ENCODE measurements around the gene MON1A. TPM values are rescaled to one million over a fixed set of nuclear protein-coding genes. Genes with fewer than 3 reads are reported as not detected.

Gene MON1A
- 4.6 and 6.7 TPM in 2 replicates for polyA plus RNA-seq

GRCh38 chr3:49929291-49930167, at the start of gene MON1A:
Gene MON1A (minus strand): TSS chr3:49929811. CDS start chr3:49913346, 16,465 bp downstream.

GRCh38 chr3:49939858-49940666, 10.5 kb upstream of the MON1A start, which contains the start of gene RBM6:
Gene RBM6 (plus strand): TSS chr3:49940150. CDS start chr3:49962642, 22,492 bp downstream.

DNA sequence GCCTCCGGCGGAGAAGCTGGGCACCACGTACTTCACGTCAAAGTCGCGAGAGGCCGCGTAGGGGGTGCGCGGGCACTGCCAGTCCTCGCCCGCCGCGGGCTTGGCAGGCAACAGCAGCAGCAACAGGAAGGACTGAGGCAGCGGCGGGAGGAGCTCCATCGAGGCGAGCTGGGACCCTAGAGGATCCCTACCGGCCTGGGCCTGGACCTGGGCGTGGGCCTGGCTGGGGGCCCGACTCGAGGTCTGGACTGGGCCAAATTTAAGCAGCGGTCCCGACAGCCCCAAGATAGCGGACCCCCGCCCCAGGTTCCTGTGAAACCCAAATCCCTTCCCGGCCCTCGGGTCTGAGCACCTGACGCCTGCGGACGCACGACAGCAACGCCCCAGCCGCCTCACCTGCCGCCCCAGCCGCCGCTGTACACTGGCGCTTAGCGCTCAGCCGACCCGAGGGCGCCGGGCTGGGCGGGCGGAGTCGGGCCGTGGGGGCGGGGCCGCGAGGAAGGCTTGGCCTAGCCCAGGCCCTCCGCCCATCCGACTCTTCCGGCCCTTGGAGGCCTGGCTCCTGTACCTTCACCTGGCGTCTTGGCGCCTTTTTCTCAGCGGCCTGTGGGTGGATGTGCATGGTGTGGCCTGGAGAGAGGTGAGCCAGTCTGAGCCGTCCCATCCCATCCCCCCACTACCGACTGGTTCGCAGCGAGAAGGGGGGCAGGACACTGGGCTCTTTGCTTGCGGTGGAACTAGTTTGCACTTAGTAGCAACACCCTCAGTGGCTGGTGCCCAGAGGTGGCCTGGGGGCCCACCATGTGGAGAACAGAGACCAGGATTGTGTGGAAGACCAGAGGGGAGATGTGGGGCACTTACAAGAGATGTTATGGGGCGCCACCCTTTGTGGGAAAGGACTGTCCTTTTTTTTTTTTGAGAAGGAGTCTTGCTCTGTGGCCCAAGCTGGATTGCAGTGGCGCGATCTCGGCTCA, 25.9 kb downstream of the MON1A start, which contains the start of gene MST1R:
Gene MST1R, minus strand, starts transcription at position 423 of the 974 bp plus-strand sequence. Its CDS starts 264 bp downstream, at position 159.

GRCh38 chr3:49869525-49870126, 60.0 kb downstream of the MON1A start, which contains the start of gene CAMKV:
Gene CAMKV (minus strand): TSS chr3:49869906. CDS start chr3:49862388, 7,518 bp downstream.

Other genes with a start within 250 kb of the MON1A start
- gene MST1, start 240.3 kb downstream of the MON1A start, polyA plus RNA-seq, result 0.52 and 1.3 TPM in 2 replicates
- gene RNF123, start 240.3 kb downstream of the MON1A start, polyA plus RNA-seq, result 23.9 and 24.0 TPM in 2 replicates
- not detected in 2 replicates for gene AMIGO3, start 210.1 kb downstream of the MON1A start, polyA plus RNA-seq
- gene GMPPB, start 205.9 kb downstream of the MON1A start, polyA plus RNA-seq, result 3.7 and 6.0 TPM in 2 replicates
- gene IP6K1, start 143.3 kb downstream of the MON1A start, polyA plus RNA-seq, result 2.9 and 3.6 TPM in 2 replicates
- not detected in 2 replicates for gene CDHR4, start 129.9 kb downstream of the MON1A start, polyA plus RNA-seq
- gene INKA1, start 126.5 kb downstream of the MON1A start, polyA plus RNA-seq, result not detected in 2 replicates
- gene UBA7, start 115.9 kb downstream of the MON1A start, polyA plus RNA-seq, result 0.52 TPM in 1 of 2 replicates, not detected in the other
- gene TRAIP, start 73.2 kb downstream of the MON1A start, polyA plus RNA-seq, result 0.78 and 4.3 TPM in 2 replicates
- gene CAMKV, start 59.9 kb downstream of the MON1A start, polyA plus RNA-seq, result 0.11 and 22.0 TPM in 2 replicates
- gene MST1R, start 25.9 kb downstream of the MON1A start, polyA plus RNA-seq, result not detected in 2 replicates
- 22.6 and 31.8 TPM in 2 replicates for gene RBM6, start 10.3 kb upstream of the MON1A start, polyA plus RNA-seq
- gene RBM5, start 159.1 kb upstream of the MON1A start, polyA plus RNA-seq, result 27.7 and 31.1 TPM in 2 replicates
- 0.10 TPM in 1 of 2 replicates, not detected in the other for gene SEMA3F, start 225.5 kb upstream of the MON1A start, polyA plus RNA-seq

Measured in Purkinje cell (primary cell).